COR-L47 (cell line): ENCODE measurements around the gene IBA57.
"Not testable (repeated sequence)": the region's sequence is repeated elsewhere in the genome, so short reads cannot be mapped to it uniquely, and the experiment has no call there.

Experiments
- DNase-seq: peaks from one replicate; lab custom pipeline; 2025; lab: John Stamatoyannopoulos, UW

The IBA57 gene

DNA sequence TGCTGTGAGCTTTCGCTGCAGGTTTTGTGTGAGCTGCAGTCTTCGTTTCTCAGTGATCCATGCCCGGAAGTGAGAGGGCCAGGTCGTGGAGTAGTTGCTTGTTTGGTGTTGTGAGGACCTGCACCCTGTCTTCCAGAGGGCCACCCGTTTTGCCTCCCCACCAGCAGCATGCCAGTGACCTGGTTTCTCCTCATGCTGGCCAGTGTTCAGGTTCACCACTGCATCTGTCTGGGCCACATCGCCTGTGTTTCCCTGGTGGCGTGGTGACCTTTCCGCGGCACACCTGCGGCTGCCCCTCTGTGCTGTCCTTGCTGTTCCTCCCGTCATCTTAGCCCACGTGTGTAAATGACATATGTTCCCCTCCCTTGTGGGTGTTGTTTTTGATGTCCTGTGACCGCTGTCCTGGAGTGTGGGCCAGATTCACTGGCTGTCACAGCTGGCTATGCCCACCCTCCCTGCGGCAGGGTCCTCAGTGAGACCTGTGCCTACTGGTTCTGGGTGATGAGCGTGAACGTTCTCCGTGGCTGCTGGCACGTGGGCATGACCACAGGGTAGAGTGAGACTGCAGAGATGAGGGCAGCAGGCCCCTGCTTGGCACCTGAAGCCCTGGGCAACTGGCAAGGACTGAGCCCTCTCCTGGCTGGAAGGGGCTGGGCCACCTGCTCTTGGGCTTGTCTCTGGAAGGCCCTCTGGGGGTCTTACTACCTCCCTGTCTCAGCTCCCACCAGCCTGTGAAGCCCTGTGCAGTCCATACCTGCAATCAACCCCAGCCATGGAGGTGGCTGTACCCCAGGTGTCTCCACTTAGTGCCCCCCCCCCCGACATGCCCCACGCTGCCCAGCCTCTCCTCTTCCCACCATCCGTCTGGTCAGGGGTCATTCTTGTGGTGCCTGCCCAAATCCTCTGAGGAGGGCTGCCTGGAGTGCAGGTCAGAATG lies 7.3 kb downstream of the IBA57 start:
- DNase-seq, result no peak

DNA sequence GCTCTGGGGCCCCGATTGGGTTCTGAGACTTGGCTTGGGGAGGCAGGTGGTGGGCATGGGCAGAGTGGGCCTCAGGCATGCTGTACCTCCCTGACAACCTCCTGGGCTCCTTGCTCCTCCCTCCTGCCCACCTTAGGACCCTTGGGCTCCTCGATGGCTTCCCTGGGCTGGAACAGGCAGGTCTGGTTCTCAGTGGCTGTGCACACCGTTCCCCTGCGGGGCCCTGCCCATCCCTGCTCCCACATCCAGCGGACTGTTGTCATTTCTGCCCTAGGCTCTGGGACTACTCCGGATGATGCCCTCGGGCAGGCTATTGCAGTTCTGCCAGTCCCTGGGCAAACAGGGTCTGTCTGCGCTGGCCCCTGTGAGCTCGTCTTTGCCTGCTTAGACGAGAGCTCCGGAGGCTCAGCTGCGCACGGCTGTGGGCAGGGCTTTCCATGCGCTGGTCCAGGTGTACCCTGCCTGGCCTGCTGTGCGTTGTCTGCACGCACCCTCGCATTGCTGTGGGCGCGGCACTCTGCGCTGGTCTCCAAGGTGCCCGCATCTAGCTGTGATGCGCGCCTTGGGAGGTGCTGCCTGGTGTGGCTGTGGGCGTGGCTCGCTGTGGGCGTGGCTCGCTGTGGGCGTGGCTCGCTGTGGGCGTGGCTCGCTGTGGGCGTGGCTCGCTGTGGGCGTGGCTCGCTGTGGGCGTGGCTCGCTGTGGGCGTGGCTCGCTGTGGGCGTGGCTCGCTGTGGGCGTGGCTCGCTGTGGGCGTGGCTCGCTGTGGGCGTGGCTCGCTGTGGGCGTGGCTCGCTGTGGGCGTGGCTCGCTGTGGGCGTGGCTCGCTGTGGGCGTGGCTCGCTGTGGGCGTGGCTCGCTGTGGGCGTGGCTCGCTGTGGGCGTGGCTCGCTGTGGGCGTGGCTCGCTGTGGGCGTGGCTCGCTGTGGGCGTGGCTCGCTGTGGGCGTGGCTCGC lies 8.2 kb downstream of the IBA57 start:
- DNase-seq, result not testable (repeated sequence)

DNA sequence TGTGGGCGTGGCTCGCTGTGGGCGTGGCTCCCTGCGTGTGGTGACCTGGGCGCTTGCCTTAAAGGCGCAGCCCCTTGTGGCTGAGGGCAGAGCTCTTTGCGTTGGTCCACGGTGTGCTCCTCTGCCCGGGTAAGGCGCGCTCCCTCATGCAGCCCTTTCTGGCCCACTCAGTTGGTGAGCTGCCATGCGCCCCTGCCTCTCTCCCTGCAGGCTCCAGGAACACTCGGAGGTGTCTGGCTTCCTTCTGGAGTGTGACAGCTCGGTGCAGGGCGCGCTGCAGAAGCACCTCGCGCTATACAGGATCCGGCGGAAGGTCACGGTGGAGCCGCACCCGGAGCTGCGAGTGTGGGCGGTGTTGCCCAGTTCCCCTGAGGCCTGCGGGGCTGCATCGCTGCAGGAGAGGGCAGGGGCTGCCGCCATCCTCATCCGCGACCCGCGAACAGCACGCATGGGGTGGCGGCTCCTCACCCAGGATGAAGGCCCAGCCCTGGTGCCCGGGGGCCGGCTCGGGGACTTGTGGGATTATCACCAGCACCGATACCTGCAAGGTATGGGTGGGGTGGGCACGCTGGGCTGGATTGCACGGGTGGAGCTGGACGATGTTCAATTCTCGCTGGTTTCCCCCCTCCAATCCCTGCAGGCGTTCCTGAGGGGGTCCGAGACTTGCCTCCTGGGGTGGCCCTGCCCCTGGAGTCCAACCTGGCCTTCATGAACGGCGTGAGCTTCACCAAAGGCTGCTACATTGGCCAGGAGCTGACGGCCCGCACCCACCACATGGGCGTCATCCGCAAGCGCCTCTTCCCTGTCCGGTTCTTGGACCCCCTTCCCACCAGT lies 9.1 kb downstream of the IBA57 start:
- DNase-seq, result no peak

DNA sequence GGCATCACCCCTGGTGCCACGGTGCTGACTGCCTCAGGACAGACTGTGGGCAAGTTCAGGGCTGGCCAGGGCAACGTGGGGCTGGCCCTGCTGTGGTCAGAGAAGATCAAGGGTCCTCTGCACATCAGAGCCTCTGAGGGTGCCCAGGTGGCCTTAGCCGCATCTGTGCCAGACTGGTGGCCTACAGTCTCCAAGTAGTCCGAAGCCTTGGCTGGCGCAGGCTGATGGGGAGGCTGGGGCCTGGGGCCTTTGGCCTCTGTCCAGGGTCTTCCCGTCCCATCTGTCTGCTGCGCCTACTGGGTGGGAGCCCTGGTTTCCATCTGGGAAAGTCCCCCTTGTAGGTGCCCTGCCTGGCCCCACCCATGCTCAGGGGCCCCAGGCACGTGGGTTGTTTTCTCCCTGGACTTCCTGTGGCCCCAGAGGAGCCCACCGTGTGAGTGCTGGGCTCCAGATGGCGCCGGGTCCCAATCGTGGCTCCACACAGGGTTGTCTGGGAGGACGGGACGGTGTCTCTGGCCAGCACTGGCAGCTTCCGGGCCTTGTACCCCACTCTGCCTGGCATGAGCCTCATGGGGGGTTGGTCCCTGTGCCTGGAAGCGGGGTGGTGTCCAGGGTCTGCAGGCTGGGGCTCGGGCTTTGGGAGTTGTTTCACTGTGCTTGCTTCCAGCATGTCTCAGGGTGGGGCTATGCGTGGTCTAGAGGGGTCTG lies 9.9 kb downstream of the IBA57 start:
- no peak for DNase-seq

DNA sequence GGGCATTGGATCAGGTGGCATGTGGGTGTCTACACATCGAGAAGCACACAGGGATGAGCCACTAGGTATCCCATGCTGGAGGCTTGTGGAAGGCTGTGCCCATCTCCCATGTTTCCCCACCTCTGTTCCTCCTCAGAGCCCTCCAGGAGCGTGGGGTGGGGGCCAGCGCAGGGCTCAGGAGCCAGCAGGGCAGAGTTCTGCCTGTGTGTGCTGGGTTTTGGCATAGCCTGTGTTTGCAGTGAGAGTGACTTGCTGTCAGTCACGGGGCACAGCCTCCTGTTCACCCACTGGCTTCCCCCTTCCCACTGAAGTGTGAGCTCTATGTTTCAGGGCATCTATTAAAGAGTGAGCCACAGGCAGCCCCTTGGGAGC lies 10.4 kb downstream of the IBA57 start:
- DNase-seq, result no peak

DNA sequence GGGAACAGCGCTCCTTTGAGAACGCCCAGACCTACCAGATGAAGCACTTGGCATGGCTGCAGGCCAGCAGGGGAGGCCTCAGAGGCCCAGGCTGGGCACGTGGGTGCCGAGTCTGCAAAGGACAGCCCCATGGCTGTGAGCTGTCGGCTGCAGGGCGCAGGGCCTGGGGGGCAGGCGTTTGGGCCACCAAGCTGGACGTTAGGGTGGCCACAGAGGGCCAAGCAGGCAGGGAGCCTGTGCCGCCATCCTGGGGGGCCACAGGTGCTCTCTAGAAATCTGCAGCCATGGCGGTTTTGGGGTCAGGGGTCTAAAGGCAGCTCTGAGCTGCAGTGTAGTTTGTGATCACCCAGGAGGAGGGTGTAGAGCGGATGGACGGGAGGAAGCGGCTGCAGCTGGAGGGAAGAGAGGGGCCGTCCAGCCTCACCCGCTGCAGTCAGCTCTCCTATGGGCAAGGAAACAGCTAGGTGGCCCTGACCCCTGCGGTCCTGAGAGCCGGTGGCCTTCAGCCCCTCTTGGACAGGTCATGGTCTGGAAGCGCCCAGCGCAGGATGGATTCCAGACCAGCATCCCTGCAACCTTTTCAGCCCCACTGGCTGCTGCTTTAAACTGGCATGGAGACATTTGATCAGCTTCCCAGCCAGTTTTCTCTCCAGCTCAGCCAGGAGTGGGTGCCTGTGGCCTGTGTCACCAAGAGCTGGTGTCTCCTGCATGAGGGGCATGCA lies 11.0 kb downstream of the IBA57 start:
- no peak for DNase-seq

DNA sequence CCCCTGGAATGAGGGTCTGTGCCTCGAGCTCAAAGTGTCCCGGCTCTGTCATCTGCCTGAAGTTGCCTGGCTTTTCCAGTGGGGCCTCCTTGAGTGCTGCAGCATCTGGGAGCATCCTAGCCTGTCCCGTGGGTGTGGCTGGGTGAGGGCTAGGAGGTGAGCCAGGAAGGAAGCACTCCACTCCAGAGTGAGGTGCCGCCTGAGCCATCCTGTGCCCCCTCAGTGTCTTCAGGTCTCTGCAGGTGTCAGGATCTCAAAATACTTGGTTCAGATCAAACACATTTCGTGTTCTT lies 11.5 kb downstream of the IBA57 start:
- DNase-seq, result no peak

DNA sequence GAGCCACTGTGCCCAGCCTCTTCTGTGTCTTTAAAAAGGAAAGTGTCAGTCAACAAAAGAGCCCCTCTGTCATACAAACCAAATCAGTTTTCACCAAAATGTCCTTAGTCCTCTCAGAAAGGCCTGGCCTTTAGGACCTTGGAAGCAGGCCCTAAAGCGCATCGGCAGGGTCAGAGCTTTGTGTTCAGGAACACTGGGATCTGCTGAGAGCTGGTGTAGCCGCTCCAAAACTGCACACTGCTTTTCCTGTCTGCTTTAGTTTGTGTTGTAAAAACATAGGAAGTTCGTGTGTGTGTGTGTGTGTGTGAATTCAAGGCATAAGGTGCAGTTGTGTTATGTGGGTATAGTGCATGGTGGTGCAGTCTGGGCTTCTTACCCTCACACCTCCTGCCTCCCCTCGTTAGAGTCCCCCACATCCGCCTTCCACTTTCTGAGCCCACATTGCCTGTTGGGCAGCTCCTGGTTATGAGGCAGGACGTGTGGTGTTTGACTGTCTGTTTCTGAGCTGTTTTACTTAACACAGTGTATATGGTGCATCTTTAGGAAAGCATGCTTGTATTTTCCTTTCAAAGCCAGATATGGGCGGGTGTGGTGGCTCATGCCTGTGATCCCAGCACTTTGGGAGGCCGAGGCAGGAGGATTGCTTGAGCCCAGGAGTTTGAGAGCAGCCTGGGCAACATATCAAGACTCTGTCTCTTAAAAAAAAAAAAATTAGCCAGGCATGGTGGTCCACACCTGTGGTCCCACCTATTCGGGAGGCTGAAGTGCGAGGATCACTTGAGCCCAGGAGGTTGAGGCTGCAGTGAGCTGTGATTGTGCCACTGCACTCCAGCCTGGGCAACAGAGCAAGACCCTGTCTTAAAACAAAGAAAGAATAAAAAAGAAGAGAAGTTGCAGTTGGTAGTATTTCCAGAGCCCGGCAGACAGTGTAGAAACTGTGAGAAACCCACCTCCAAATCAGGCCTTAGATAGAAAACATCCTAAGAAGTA lies 12.4 kb downstream of the IBA57 start:
- DNase-seq, result no peak

DNA sequence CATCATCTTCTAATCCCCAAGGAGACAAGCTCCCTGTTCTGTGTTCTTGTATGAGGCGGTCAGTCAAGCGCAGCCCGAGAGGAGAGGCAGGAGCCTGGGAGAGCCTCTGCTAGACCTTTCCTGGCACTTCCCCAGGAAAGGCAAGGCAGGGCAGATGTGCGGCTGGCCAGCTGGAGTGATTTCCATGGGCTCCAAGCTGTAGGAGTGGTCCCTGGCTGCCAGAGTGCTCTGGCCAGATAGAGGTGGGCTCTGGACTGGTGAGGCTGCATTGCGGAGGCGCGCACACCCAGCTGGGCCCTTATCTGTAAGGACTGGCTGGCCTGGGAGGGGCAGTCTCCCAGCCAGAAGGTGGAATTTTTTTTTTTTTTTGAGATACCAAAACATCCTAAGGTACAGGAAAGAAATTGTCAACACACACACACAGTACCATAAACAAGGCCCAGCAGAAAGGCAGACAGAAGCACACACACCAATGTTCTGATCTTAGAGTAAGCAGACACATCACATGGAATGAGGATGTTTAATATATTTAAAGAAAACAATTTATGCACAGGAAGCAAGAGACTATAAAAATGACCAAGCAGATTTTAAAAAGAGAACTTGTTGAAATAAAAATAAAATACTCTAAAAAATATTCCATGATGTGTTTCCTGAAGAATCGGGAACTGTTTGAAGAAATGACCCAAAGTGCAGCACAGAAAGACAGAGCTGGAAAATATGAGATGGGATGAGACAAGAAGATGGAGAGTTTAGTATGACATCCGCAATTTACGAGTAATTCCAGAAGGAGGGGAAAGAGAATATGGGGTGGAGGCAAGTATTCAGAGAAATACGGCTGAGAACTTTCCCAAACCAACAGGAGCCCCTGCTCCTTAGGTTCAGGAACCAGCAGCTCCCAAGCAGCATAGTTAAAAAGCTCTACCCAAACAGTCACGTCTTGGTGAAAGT lies 13.4 kb downstream of the IBA57 start:
- DNase-seq, result no peak

DNA sequence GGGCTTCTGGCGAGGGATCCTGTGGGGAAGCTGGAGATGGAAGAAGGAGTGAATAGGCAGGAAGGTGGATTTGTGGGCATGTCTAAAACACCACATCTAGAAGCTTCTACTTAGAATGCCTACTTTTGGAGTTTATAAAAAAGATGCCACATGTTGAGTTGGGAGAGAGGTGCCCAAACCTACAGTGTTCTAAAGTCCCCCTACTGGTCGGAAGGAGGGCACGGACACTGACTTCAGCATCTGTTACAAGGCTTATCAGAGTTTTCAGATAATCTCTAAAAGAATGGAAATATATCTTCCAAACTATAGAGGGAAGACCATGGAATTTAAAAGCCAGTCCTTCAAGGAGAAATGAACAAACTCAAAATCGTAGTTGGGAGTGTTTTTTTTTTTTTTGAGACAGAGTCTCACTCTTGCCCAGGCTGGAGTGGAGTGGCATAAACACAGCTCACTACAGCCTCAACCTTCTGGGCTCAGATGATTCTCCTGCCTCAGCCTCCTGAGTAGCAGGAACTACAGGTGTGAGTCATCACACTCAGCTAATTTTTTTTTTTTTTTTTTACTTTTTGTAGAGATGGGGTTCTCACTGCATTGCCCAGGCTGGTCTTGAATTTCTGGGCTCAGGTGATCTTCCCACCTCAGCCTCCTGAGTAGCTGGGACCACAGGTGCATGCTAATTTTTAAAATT lies 14.8 kb downstream of the IBA57 start:
- no peak for DNase-seq

DNA sequence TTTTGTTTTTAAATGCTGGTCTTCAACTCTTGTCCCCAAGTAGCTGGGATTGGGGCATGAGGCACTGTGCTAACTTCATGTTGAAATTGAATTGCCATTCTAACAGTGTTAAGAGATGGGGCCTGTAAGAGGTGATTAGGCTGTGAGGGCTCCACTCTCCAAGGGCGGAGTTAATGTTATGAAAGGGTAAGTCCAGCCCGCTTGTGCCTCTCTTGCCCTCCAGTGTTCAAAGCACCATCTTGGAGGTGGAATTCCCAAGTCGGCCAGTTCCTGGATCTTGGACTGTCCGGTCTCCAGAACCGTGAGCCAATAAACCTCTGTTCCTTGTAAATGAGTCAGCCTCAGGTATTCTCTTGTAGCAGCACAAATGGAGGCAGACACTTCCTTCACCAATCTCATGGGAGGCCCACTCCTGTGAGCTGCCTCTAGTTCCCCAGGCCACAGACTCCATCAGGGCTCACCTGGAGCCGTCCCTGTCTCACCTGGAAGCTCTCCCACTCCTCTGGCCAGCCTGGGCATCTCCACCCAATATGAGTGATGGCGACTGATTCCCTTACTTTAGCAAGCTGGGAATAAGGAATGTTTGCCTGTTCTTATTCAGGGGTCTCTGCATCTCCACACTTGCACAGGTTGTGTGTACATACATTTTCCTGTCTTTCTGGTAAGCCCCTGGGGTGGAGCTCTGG lies 15.5 kb downstream of the IBA57 start:
- no peak for DNase-seq

DNA sequence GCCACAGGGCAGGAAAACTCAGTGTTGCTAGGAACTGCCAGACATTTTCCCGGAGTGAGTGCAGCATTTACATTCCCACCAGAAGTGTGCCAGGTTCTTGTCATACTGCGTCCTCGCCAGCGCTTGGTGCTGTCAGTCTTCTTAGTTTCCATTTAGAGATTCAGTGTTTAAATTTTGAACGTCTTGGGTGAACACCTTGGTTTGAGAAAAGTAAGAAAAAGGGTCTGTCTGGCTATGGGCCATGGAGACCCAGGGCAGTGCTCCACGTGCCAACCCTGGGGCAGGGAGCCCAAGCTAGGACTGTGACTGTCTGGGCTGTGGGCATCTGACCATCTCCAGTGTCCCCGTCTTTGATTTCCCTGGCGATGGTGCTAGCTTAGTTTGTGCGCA lies 16.0 kb downstream of the IBA57 start:
- no peak for DNase-seq

DNA sequence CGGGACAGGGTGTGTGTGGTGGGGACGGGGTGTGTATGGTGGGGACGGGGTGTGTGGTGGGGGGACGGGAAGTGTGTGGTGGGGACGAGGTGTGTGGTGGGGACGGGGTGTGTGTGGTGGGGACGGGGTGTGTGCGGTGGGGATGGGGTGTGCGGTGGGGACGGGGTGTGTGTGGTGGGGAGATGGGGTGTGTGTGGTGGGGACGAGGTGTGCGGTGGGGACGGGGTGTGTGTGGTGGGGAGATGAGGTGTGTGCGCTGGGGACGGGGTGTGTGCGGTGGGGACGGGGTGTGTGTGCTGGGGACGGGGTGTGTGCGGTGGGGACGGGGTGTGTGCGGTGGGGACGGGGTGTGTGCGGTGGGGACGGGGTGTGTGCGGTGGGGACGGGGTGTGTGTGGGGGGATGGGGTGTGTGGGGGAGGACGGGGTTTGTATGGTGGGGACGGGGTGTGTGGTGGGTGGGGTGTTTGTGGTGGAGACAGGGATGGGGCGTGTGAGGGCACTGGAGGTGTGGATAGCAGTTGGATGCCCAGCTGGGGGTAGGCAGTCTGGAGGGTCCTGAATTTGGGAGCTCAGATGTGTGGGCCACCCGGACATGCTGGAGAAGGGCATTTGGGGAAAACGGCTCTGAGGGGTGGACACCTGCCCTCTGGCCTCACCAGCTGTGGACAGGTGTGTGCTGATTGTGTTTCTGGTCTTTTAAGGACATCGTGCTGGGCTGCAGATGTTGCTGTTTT lies 16.9 kb downstream of the IBA57 start:
- no peak for DNase-seq

DNA sequence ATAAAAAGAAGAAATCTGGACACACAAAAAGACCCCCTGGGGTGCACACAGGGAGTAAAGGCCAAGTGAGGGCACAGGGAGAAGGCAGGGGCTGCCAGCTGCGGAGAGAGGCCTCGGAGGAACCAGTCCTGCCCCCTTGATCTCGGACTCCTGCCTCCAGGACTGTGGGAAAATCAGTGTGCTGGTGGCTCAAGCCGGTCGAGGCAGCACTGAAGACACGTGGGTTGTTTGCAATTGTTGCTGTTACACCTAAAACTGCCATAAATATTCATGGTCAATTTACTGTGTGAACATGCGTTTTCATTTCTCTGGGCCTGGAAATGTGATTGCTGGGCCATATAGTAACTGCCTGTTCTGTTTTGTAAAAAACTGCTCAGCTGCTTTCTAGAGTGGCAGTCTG lies 18.5 kb downstream of the IBA57 start:
- no peak for DNase-seq

DNA sequence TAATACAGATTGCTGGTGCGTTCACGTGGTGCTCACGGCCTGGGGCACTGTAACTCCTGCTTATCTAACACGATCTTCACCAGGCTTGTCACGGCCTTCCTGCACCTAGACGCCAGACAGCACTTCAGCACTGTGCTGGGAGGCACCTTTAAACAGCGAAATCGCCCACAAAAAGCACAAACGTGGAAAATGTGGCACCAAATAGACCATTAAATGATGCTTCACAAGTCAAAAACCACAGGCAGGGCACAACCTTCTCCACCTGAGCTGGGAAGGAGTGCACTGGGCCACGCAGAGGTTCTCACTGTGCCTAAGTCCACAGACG lies 20.0 kb downstream of the IBA57 start:
- DNase-seq, result no peak

DNA sequence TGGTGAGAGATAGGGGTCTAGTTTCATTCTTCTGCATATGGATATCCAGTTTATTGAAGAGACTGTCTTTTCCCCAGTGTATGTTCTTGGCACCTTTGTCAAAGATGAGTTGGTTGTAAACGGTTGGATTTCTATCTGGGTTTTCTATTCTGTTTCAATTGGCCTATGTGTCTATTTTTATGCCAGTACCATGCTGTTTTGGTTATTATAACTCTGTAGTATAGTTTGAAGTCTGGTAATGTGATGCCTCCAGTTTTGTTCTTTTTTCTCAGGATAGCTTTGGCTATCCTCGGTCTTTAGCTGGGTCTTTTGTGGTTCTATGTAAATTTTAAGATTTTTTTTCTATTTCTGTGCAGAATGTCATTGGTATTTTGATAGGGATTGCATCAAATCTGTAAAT lies 22.6 kb downstream of the IBA57 start:
- not testable (repeated sequence) for DNase-seq

DNA sequence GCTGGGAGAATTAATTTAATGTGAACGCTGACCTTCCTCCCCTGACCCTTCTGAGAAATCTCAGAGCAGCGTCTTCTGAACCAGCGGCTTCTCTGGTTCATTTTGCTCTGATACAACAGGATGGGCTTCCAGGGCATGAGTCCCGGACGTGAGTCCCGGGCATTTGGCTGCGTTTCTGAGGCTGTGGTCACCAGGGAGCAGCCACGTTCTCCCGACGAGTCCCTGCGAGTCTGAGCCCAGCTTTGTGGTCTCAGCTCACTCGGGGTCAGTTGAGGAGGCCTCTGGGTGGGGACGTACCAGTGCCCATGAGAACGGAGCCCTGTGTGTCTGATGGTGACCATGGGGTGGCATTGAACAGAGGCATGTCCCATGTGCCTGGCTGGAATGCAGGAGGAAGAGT lies 24.6 kb downstream of the IBA57 start:
- no peak for DNase-seq
